Astrocyte (in vitro differentiated cells and primary cell): ENCODE results near the gene MEX3C. TPM values are rescaled to one million over a fixed set of nuclear protein-coding genes. Genes with fewer than 3 reads are reported as not detected.

Experiments
- DNase-seq: peaks from one replicate; pipeline ENCODE4 v3.0.0-alpha.2; 2010; ENCODE audit warnings: low read depth
- FAIRE-seq: peaks from 2 replicates; lab custom pipeline; 2011; peaks lifted over from hg19 to GRCh38; lab: Jason Lieb, UNC
- H2AFZ ChIP-seq: 2 replicates; pipeline ENCODE4 v1.6.0; 2012; ENCODE audit warnings: low read depth, low read length, inconsistent platforms
- H3K27ac ChIP-seq: 2 replicates; pipeline ENCODE4 v1.5.1; 2011; ENCODE audit warnings: low read depth, low read length, inconsistent platforms
- H3K27me3 ChIP-seq: 2 replicates; pipeline ENCODE4 v1.6.0; 2011; ENCODE audit warnings: low read length, inconsistent platforms; ENCODE audit not compliant: insufficient read depth
- H3K36me3 ChIP-seq: 2 replicates; pipeline ENCODE4 v1.5.1; 2011; ENCODE audit warnings: low read length, inconsistent platforms; ENCODE audit not compliant: insufficient read depth
- H3K4me1 ChIP-seq: 2 replicates; pipeline ENCODE4 v1.5.1; 2011; ENCODE audit warnings: low read length, inconsistent platforms; ENCODE audit not compliant: insufficient read depth
- H3K4me2 ChIP-seq: 2 replicates; pipeline ENCODE4 v1.6.0; 2012; ENCODE audit warnings: low read length, inconsistent platforms
- H3K4me3 ChIP-seq: 2 replicates; pipeline ENCODE4 v1.5.1; 2011; ENCODE audit warnings: low read depth, mild to moderate bottlenecking, low read length, inconsistent platforms; ENCODE audit not compliant: insufficient read depth
- H3K79me2 ChIP-seq: 2 replicates; pipeline ENCODE4 v1.6.0; 2012; ENCODE audit warnings: mild to moderate bottlenecking, low read length, inconsistent platforms; ENCODE audit not compliant: insufficient read depth
- H3K9ac ChIP-seq: 2 replicates; pipeline ENCODE4 v1.6.0; 2012; ENCODE audit warnings: mild to moderate bottlenecking, low read length, inconsistent platforms
- H3K9me3 ChIP-seq: 2 replicates; pipeline ENCODE4 v1.5.1; 2012; ENCODE audit warnings: low read depth, mild to moderate bottlenecking, low read length, inconsistent platforms; ENCODE audit not compliant: insufficient read depth
- H4K20me1 ChIP-seq: 2 replicates; pipeline ENCODE4 v1.6.0; 2012; ENCODE audit warnings: low read length, inconsistent platforms; ENCODE audit not compliant: insufficient read depth
- H3K27ac Mint-ChIP-seq: one replicate; pipeline ENCODE4 v1.8.0; 2021; ENCODE audit warnings: mild to moderate bottlenecking, mixed read lengths; ENCODE audit not compliant: unreplicated experiment
- H3K27me3 Mint-ChIP-seq: one replicate; pipeline ENCODE4 v1.8.0; 2021; ENCODE audit warnings: low read depth, mixed read lengths; ENCODE audit not compliant: unreplicated experiment
- H3K36me3 Mint-ChIP-seq: one replicate; pipeline ENCODE4 v1.8.0; 2021; ENCODE audit warnings: low read depth, mixed read lengths; ENCODE audit not compliant: unreplicated experiment
- H3K4me1 Mint-ChIP-seq: one replicate; pipeline ENCODE4 v1.8.0; 2021; ENCODE audit warnings: low read depth, mixed read lengths; ENCODE audit not compliant: unreplicated experiment
- H3K4me3 Mint-ChIP-seq: one replicate; pipeline ENCODE4 v1.8.0; 2021; ENCODE audit warnings: mild to moderate bottlenecking, moderate library complexity, mixed read lengths; ENCODE audit not compliant: unreplicated experiment
- H3K9me3 Mint-ChIP-seq: one replicate; pipeline ENCODE4 v1.8.0; 2021; ENCODE audit warnings: mild to moderate bottlenecking, mixed read lengths; ENCODE audit not compliant: unreplicated experiment
- EZH2 ChIP-seq: IDR thresholded peaks from 2 replicates; pipeline ENCODE4 v1.6.1; 2012; ENCODE audit warnings: mild to moderate bottlenecking, low read length, inconsistent platforms; ENCODE audit not compliant: insufficient read depth
- total RNA-seq: library from RNA; stranded (reverse); gene quantifications from 2 replicates; pipeline ENCODE4 v1.2.1, GENCODE V29; 2021
- TF ChIP-seq, protein P1 (sequence below): IDR thresholded peaks from 2 replicates; pipeline ENCODE4 v1.5.1; 2011; ENCODE audit warnings: low read depth, mild to moderate bottlenecking, inconsistent platforms, low read length, moderate library complexity; ENCODE audit not compliant: insufficient read depth

MEX3C gene
- total RNA-seq, 1 donor from 2014 or later, result 72.2 TPM

DNA sequence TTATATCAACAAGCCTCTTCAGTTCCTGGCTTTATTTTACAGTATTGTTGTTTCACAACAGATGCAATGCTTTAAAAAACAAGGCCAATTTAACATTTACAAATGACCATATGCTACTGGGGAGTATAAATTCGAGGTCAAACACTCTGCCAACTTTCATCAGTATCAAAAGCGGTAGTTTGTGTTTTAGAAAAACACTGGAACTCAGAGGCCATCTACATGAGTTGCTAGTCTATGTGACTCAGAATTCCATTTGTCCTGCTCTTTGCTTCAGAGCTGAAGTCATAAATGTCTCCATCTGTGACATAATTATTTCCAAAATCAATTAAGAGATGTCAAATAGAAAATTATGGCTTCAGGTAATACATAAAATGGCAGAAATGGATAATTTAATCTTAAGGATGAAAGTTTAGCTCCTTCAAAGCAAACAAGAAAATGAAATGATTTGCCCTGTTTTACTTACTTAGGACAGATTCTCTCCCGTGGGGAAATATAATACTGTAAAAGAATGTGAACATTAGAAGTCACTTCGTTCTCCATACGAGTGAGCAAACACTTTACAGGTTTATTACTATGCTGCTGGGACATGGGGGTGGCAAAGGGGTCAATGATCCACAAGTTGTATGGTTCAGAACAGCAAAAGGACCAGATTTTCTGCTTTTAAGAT is 3.7 kb downstream of the MEX3C start:
- H3K9me3 Mint-ChIP-seq, result no peaks in the 10 kb centered on the region
- Histone ChIP-seq H3K4me1 (peaks cover 28% of the 10 kb centered on the region), H3K9me3 (no peaks in the 10 kb centered on the region), H3K27me3 (no peaks in the 10 kb centered on the region), H4K20me1 (peaks cover 70% of the 10 kb centered on the region), H3K36me3 (no peaks in the 10 kb centered on the region), H3K27ac (peak overlapping the region; percentile 91), H2AFZ (no peak overlapping the region), H3K9ac (peak overlapping the region; percentile 55), H3K4me3 (peak overlapping the region; percentile 99), H3K79me2 (peaks cover 81% of the 10 kb centered on the region), H3K4me2 (peak overlapping the region; percentile 96)
- FAIRE-seq (peak; percentile 20), DNase-seq (peak; percentile 42)
- H3K36me3 Mint-ChIP-seq, result peaks cover 4% of the 10 kb centered on the region
- peak overlapping the region; percentile 90 for H3K4me3 Mint-ChIP-seq
- TF ChIP-seq EZH2, result no peak
- TF ChIP-seq, protein P1, sequence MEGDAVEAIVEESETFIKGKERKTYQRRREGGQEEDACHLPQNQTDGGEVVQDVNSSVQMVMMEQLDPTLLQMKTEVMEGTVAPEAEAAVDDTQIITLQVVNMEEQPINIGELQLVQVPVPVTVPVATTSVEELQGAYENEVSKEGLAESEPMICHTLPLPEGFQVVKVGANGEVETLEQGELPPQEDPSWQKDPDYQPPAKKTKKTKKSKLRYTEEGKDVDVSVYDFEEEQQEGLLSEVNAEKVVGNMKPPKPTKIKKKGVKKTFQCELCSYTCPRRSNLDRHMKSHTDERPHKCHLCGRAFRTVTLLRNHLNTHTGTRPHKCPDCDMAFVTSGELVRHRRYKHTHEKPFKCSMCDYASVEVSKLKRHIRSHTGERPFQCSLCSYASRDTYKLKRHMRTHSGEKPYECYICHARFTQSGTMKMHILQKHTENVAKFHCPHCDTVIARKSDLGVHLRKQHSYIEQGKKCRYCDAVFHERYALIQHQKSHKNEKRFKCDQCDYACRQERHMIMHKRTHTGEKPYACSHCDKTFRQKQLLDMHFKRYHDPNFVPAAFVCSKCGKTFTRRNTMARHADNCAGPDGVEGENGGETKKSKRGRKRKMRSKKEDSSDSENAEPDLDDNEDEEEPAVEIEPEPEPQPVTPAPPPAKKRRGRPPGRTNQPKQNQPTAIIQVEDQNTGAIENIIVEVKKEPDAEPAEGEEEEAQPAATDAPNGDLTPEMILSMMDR, result no peak
- peak overlapping the region; percentile 67 for H3K27ac Mint-ChIP-seq
- peaks cover 30% of the 10 kb centered on the region for H3K4me1 Mint-ChIP-seq
- H3K27me3 Mint-ChIP-seq, result no peaks in the 10 kb centered on the region

DNA sequence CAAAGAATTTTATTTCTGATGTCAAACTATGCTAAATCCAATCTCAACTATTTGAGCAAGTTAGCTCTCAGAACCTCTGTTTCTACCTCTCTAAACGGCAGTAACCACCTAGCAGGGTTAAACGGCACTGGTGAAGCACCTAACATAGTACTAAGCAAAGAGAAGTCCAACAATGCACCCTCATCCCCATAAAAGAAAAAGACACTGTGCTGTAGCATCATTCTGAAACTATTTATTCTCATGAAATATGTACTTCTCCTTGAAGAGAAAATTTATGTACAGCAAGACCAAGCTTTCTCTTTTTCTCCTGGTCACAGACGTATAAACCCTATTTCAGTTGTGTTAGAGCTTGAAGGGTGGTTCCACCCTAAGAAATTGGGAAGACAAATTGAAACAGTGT is 4.8 kb downstream of the MEX3C start:
- H3K27me3 Mint-ChIP-seq, result no peaks in the 10 kb centered on the region
- Histone ChIP-seq H3K79me2 (peaks cover 92% of the 10 kb centered on the region), H3K9ac (no peak overlapping the region), H4K20me1 (peaks cover 80% of the 10 kb centered on the region), H3K4me1 (peaks cover 28% of the 10 kb centered on the region), H3K4me2 (peak overlapping the region; percentile 34), H3K4me3 (no peak overlapping the region), H3K27ac (no peak overlapping the region), H3K36me3 (no peaks in the 10 kb centered on the region), H3K9me3 (no peaks in the 10 kb centered on the region), H2AFZ (no peak overlapping the region), H3K27me3 (no peaks in the 10 kb centered on the region)
- H3K9me3 Mint-ChIP-seq, result no peaks in the 10 kb centered on the region
- peak overlapping the region; percentile 60 for H3K4me3 Mint-ChIP-seq
- peaks cover 4% of the 10 kb centered on the region for H3K36me3 Mint-ChIP-seq
- H3K4me1 Mint-ChIP-seq, result peaks cover 32% of the 10 kb centered on the region
- TF ChIP-seq EZH2, result no peak
- TF ChIP-seq, protein P1, result no peak
- peak overlapping the region; percentile 38 for H3K27ac Mint-ChIP-seq
- DNase-seq (no peak), FAIRE-seq (no peak)

DNA sequence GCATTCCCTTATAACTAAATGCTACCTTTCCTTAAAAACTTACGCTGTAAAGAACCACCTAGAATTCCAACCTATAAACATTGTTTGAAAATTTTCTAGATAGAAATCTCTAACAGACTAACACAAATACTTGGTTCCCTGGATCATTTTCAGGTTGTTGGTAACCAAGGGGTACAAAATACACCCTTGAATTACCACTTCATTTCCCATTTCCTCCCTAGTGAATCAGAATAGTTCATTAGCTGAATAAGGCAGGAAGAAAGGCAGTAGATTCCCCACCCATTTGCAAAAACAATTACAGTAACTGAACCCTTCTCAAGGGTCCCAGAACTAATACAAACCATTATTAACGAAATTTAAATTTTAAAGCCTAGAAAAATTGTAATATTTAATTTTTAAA is 5.5 kb downstream of the MEX3C start:
- Mint-ChIP-seq H3K36me3 (peaks cover 4% of the 10 kb centered on the region), H3K9me3 (no peaks in the 10 kb centered on the region), H3K27me3 (no peaks in the 10 kb centered on the region), H3K4me1 (peaks cover 35% of the 10 kb centered on the region), H3K4me3 (peak overlapping the region; percentile 69), H3K27ac (peak overlapping the region; percentile 19)
- H3K4me3 ChIP-seq, result no peak overlapping the region
- no peaks in the 10 kb centered on the region for H3K36me3 ChIP-seq
- H3K79me2 ChIP-seq, result peaks cover 98% of the 10 kb centered on the region
- H3K27me3 ChIP-seq, result no peaks in the 10 kb centered on the region
- H3K4me1 ChIP-seq, result peaks cover 28% of the 10 kb centered on the region
- DNase-seq (no peak), FAIRE-seq (no peak)
- no peak overlapping the region for H3K27ac ChIP-seq
- peaks cover 87% of the 10 kb centered on the region for H4K20me1 ChIP-seq
- no peak overlapping the region for H2AFZ ChIP-seq
- no peak overlapping the region for H3K9ac ChIP-seq
- H3K9me3 ChIP-seq, result no peaks in the 10 kb centered on the region
- no peak for TF ChIP-seq EZH2
- TF ChIP-seq, protein P1, result no peak
- peak overlapping the region; percentile 21 for H3K4me2 ChIP-seq
